Fibroblast of lung (primary cell): ENCODE data around the gene SKP2. TPM values are rescaled to one million over a fixed set of nuclear protein-coding genes. Genes with fewer than 3 reads are reported as not detected.

ENCODE experiments used
- DNase-seq, 2 donors: peaks; one replicate each; pipeline versions ENCODE4 v3.0.0 to v3.0.0-alpha.2; 2010; ENCODE audit warnings: low read depth in 2 of 2
- H2AFZ ChIP-seq: 2 replicates; pipeline ENCODE4 v1.5.1; 2012; ENCODE audit warnings: low read length, control low read depth, inconsistent platforms
- H3K27ac ChIP-seq: 2 replicates; pipeline ENCODE4 v1.5.1; 2011; ENCODE audit warnings: low read length, control low read depth; ENCODE audit not compliant: insufficient read depth
- H3K27me3 ChIP-seq: 2 replicates; pipeline ENCODE4 v1.5.1; 2011; ENCODE audit warnings: mild to moderate bottlenecking, low read length; ENCODE audit not compliant: control insufficient read depth, insufficient read depth
- H3K36me3 ChIP-seq: 2 replicates; pipeline ENCODE4 v1.5.1; 2011; ENCODE audit warnings: low read length; ENCODE audit not compliant: control insufficient read depth, insufficient read depth
- H3K4me1 ChIP-seq: 2 replicates; pipeline ENCODE4 v1.5.1; 2011; ENCODE audit warnings: low read length; ENCODE audit not compliant: control insufficient read depth, insufficient read depth; ENCODE audit errors: extremely low read depth
- H3K4me2 ChIP-seq: 2 replicates; pipeline ENCODE4 v1.5.1; 2011; ENCODE audit warnings: low read length, control low read depth; ENCODE audit not compliant: insufficient read depth; ENCODE audit errors: extremely low read depth
- H3K4me3 ChIP-seq, 4 experiments: fragments of 200-600 bp in 1 of 4; sonication (generic) in 1 of 4; replicated peaks in 1 of 4; 2 replicates each; pipeline ENCODE4 v1.5.1; 2011 to 2016; ENCODE audit warnings: low read length in 4 of 4, low read depth in 3 of 4, mild to moderate bottlenecking in 3 of 4, control low read depth in 2 of 4, inconsistent platforms in 1 of 4, mixed read lengths in 1 of 4; ENCODE audit not compliant: insufficient read depth in 1 of 4; ENCODE audit errors: control extremely low read depth in 1 of 4
- H3K79me2 ChIP-seq: 2 replicates; pipeline ENCODE4 v1.5.1; 2012; ENCODE audit warnings: mild to moderate bottlenecking, low read length, inconsistent platforms; ENCODE audit not compliant: control insufficient read depth, insufficient read depth
- H3K9ac ChIP-seq: 2 replicates; pipeline ENCODE4 v1.5.1; 2011; ENCODE audit warnings: mild to moderate bottlenecking, low read length, control low read depth; ENCODE audit not compliant: insufficient read depth
- H3K9me3 ChIP-seq: 2 replicates; pipeline ENCODE4 v1.5.1; 2012; ENCODE audit warnings: low read depth, low read length; ENCODE audit not compliant: control insufficient read depth, insufficient read depth
- H4K20me1 ChIP-seq: 2 replicates; pipeline ENCODE4 v1.5.1; 2011; ENCODE audit warnings: low read length; ENCODE audit not compliant: control insufficient read depth, insufficient read depth; ENCODE audit errors: extremely low read depth
- CTCF ChIP-seq, 2 donors: IDR thresholded peaks in 1 of 2; conservative IDR thresholded peaks in 1 of 2; 1 replicate in 1 of 2; 2 replicates in 1 of 2; pipeline ENCODE4 v1.5.1; 2011 to 2012; ENCODE audit warnings: low read length in 2 of 2, control low read depth in 1 of 2, inconsistent platforms in 1 of 2, low read depth in 1 of 2, mild to moderate bottlenecking in 1 of 2
- EZH2 ChIP-seq: IDR thresholded peaks from 2 replicates; pipeline ENCODE4 v1.5.1; 2012; ENCODE audit warnings: low read length, control low read depth, mild to moderate bottlenecking; ENCODE audit errors: missing control alignments
- polyA plus RNA-seq, 2 donors: library from polyadenylated mRNA; depleted of rRNA in 1 of 2; stranded (reverse) in 1 of 2; unstranded in 1 of 2; fragments of >200 nt; gene quantifications; 2 replicates each; pipeline ENCODE4 v1.2.1, GENCODE V29; 2011 to 2012; ENCODE audit warnings: missing spikeins in 1 of 2
- total RNA-seq: library from RNA; depleted of rRNA; stranded (reverse); fragments of >200 nt; gene quantifications from 2 replicates; pipeline ENCODE4 v1.2.1, GENCODE V29; 2014

SKP2 gene
- total and polyA plus RNA-seq, 2 donors (not counting 1 experiment from before 2014, with no cell fraction given), result 10.6 to 30.8 TPM

GRCh38 chr5:36177154-36177553 is 25.2 kb downstream of the SKP2 start:
- Histone ChIP-seq H3K36me3 (peaks cover 9% of the 10 kb centered on the region), H3K9ac (no peak overlapping the region), H4K20me1 (no peaks in the 10 kb centered on the region), H3K4me2 (no peak overlapping the region), H3K79me2 (no peaks in the 10 kb centered on the region), H3K27me3 (no peaks in the 10 kb centered on the region), H3K9me3 (no peaks in the 10 kb centered on the region), H2AFZ (no peak overlapping the region), H3K4me3 (no peak overlapping the region), H3K27ac (no peak overlapping the region), H3K4me1 (no peaks in the 10 kb centered on the region)
- TF ChIP-seq CTCF (conservative IDR thresholded peaks at IDR 0.05 in 1 of 2, IDR thresholded peaks at IDR 0.05 in 1 of 2; ENCODE audit: low read depth in 1 of 2, low read length in 2 of 2) (no peak), EZH2 (no peak)
- DNase-seq, result no peak

GRCh38 chr5:36177715-36178523 is 26.0 kb downstream of the SKP2 start:
- H4K20me1 ChIP-seq, result no peaks in the 10 kb centered on the region
- no peaks in the 10 kb centered on the region for H3K9me3 ChIP-seq
- no peak overlapping the region for H3K4me3 ChIP-seq
- no peak overlapping the region for H3K27ac ChIP-seq
- H3K27me3 ChIP-seq, result no peaks in the 10 kb centered on the region
- no peaks in the 10 kb centered on the region for H3K4me1 ChIP-seq
- H3K79me2 ChIP-seq, result no peaks in the 10 kb centered on the region
- H3K4me2 ChIP-seq, result no peak overlapping the region
- TF ChIP-seq EZH2 (no peak), CTCF (conservative IDR thresholded peaks at IDR 0.05 in 1 of 2, IDR thresholded peaks at IDR 0.05 in 1 of 2; ENCODE audit: low read depth in 1 of 2, low read length in 2 of 2) (peak; percentile 49 to 61)
- H3K9ac ChIP-seq, result no peak overlapping the region
- H3K36me3 ChIP-seq, result peaks cover 9% of the 10 kb centered on the region
- peak; percentile 50 to 80 for DNase-seq
- H2AFZ ChIP-seq, result no peak overlapping the region

GRCh38 chr5:36178524-36178890 is 26.6 kb downstream of the SKP2 start:
- no peak overlapping the region for H3K9ac ChIP-seq
- no peak overlapping the region for H3K4me3 ChIP-seq
- no peak overlapping the region for H2AFZ ChIP-seq
- no peaks in the 10 kb centered on the region for H3K79me2 ChIP-seq
- no peaks in the 10 kb centered on the region for H3K9me3 ChIP-seq
- H3K4me2 ChIP-seq, result no peak overlapping the region
- H3K4me1 ChIP-seq, result no peaks in the 10 kb centered on the region
- no peaks in the 10 kb centered on the region for H4K20me1 ChIP-seq
- no peaks in the 10 kb centered on the region for H3K27me3 ChIP-seq
- peaks cover 9% of the 10 kb centered on the region for H3K36me3 ChIP-seq
- TF ChIP-seq CTCF (conservative IDR thresholded peaks at IDR 0.05 in 1 of 2, IDR thresholded peaks at IDR 0.05 in 1 of 2; ENCODE audit: low read depth in 1 of 2, low read length in 2 of 2) (no peak), EZH2 (no peak)
- no peak overlapping the region for H3K27ac ChIP-seq
- DNase-seq, result no peak
